Endothelial cell of umbilical vein (primary cell): ENCODE measurements around the gene OCEL1. TPM values are rescaled to one million over a fixed set of nuclear protein-coding genes. Genes with fewer than 3 reads are reported as not detected.

ENCODE experiments used
- BruUV-seq: library from RNA; stranded (reverse); fragments of 400-500 nt; replicated peaks from 2 replicates; lab custom pipeline; 2021; lab: Mats Ljungman, UMichigan
- CTCF ChIA-PET: fragments of 300-600, 350-600 bp; sonication (Branson Sonifier 250); formaldehyde crosslinking; loops from one replicate; lab custom pipeline; 2021; ENCODE audit warnings: antibody characterized with exemption, inconsistent platforms; lab: Charles Lee
- POLR2A ChIA-PET: fragments of 300-600, 350-600 bp; sonication (Branson Sonifier 250); formaldehyde crosslinking; loops from one replicate; lab custom pipeline; 2021; ENCODE audit warnings: antibody characterized with exemption, inconsistent platforms; lab: Charles Lee
- DNase-seq: peaks from one replicate; pipeline ENCODE4 v3.0.0-alpha.2; 2011; ENCODE audit warnings: low read depth, low spot score
- FAIRE-seq: peaks from 2 replicates; lab custom pipeline; 2011; peaks lifted over from hg19 to GRCh38; lab: Jason Lieb, UNC
- H2AFZ ChIP-seq: 2 replicates; pipeline ENCODE4 v1.6.0; 2012; ENCODE audit warnings: low read depth, low read length, control low read depth, inconsistent platforms
- H3K27ac ChIP-seq: 2 replicates; pipeline ENCODE4 v1.5.1; 2011; ENCODE audit warnings: low read depth, mild to moderate bottlenecking, control low read depth, low read length, moderate library complexity; ENCODE audit not compliant: insufficient read depth
- H3K27me3 ChIP-seq, 2 experiments: 2 replicates each; pipeline versions ENCODE4 v1.6.0 to v1.6.1; 2011; ENCODE audit warnings: low read length in 2 of 2, mixed read lengths in 1 of 2; ENCODE audit not compliant: control insufficient read depth in 2 of 2, insufficient read depth in 2 of 2
- H3K36me3 ChIP-seq, 2 experiments: 2 replicates in 1 of 2; 3 replicates in 1 of 2; pipeline ENCODE4 v1.5.1; 2011; ENCODE audit warnings: low read length in 2 of 2, mild to moderate bottlenecking in 1 of 2, moderate library complexity in 1 of 2; ENCODE audit not compliant: control insufficient read depth in 2 of 2, insufficient read depth in 2 of 2; ENCODE audit errors: extremely low read depth in 1 of 2
- H3K4me1 ChIP-seq: 3 replicates; pipeline ENCODE4 v1.5.1; 2011; ENCODE audit warnings: mild to moderate bottlenecking, low read length; ENCODE audit not compliant: control insufficient read depth, insufficient read depth; ENCODE audit errors: extremely low read depth
- H3K4me2 ChIP-seq: 2 replicates; pipeline ENCODE4 v1.6.1; 2011; ENCODE audit warnings: low read length, control low read depth, mixed read lengths; ENCODE audit not compliant: insufficient read depth
- H3K4me3 ChIP-seq, 3 experiments: fragments of 200-600 bp in 1 of 3; sonication (generic), shearing (Covaris generic) in 1 of 3; replicated peaks in 1 of 3; 2 replicates each; pipeline ENCODE4 v1.5.1; 2011 to 2016; ENCODE audit warnings: control low read depth in 3 of 3, low read length in 3 of 3, mild to moderate bottlenecking in 2 of 3, inconsistent platforms in 1 of 3, low read depth in 1 of 3, moderate library complexity in 1 of 3; ENCODE audit not compliant: insufficient read depth in 1 of 3
- H3K79me2 ChIP-seq: 2 replicates; pipeline ENCODE4 v1.6.0; 2012; ENCODE audit warnings: low read length, inconsistent platforms; ENCODE audit not compliant: control insufficient read depth, insufficient read depth
- H3K9ac ChIP-seq: replicated peaks from 2 replicates; pipeline ENCODE3; 2011; ENCODE audit warnings: low read length, control low read depth; ENCODE audit not compliant: insufficient read depth; ENCODE audit errors: extremely low read depth
- H3K9me1 ChIP-seq: replicated peaks from 3 replicates; pipeline ENCODE4 v1.6.0; 2011; ENCODE audit warnings: mild to moderate bottlenecking, low read length; ENCODE audit not compliant: control insufficient read depth, insufficient read depth; ENCODE audit errors: extremely low read depth
- H3K9me3 ChIP-seq: replicated peaks from 2 replicates; pipeline ENCODE4 v1.5.1; 2012; ENCODE audit warnings: low read length, inconsistent platforms; ENCODE audit not compliant: control insufficient read depth, insufficient read depth
- H4K20me1 ChIP-seq: replicated peaks from 2 replicates; pipeline ENCODE3; 2011; ENCODE audit warnings: mild to moderate bottlenecking, low read length; ENCODE audit not compliant: control insufficient read depth, insufficient read depth; ENCODE audit errors: extremely low read depth
- EZH2 ChIP-seq: IDR thresholded peaks from 2 replicates; pipeline ENCODE4 v1.6.1; 2012; ENCODE audit warnings: borderline replicate concordance, low read depth, mild to moderate bottlenecking, moderate library complexity, low read length, inconsistent platforms; ENCODE audit not compliant: severe bottlenecking
- FOS ChIP-seq: IDR thresholded peaks from 2 replicates; pipeline ENCODE4 v1.6.1; 2011; ENCODE audit warnings: mild to moderate bottlenecking, low read length, moderate library complexity, borderline replicate concordance; ENCODE audit not compliant: insufficient read depth
- GATA2 ChIP-seq: IDR thresholded peaks from 2 replicates; pipeline ENCODE4 v1.7.0; 2011; ENCODE audit warnings: low read depth, mild to moderate bottlenecking, moderate library complexity, mixed read lengths, low read length; ENCODE audit not compliant: insufficient read length, insufficient read depth
- JUN ChIP-seq: IDR thresholded peaks from 2 replicates; pipeline ENCODE4 v1.6.1; 2011; ENCODE audit warnings: borderline replicate concordance, low read depth; ENCODE audit not compliant: insufficient read length, insufficient read depth
- MYC ChIP-seq: IDR thresholded peaks from one replicate; pipeline ENCODE4 v1.6.1; 2011; ENCODE audit warnings: mild to moderate bottlenecking, low read depth, low read length
- POLR2A ChIP-seq: IDR thresholded peaks from 2 replicates; pipeline ENCODE4 v1.6.1; 2012; ENCODE audit warnings: low read depth, mild to moderate bottlenecking, control low read depth, low read length
- POLR2AphosphoS5 ChIP-seq: IDR thresholded peaks from 2 replicates; pipeline ENCODE4 v1.6.1; 2012; ENCODE audit warnings: low read depth, mild to moderate bottlenecking, control low read depth, low read length, moderate library complexity; ENCODE audit not compliant: insufficient read depth
- dilution Hi-C: fragments of 300-500 bp; cut with MboI; formaldehyde crosslinking; loops from one replicate; pipeline ENCODE4 v1.15.0; 2019; ENCODE audit warnings: low sequenced_read_pairs; ENCODE audit not compliant: extremely low pct_ligation_motif_present
- intact Hi-C: fragments of 100-400 bp; cut with micrococcal nuclease; formaldehyde crosslinking; loops from one replicate; pipeline ENCODE4 v1.10.0; 2022
- polyA plus RNA-seq, 4 experiments: library from polyadenylated mRNA; depleted of rRNA in 3 of 4; stranded (reverse) in 3 of 4; unstranded in 1 of 4; fragments of >200 nt; gene quantifications; 2 replicates each; pipeline versions ENCODE4 v1.2.1 to v1.2.3, GENCODE V29; 2011 to 2012; ENCODE audit warnings: missing spikeins in 1 of 4
- total RNA-seq: library from RNA; stranded (reverse); gene quantifications from 2 replicates; pipeline ENCODE4 v1.2.3, GENCODE V29; 2021
- TF ChIP-seq, protein P1 (sequence below), 2 donors: IDR thresholded peaks; 1 replicate in 1 of 2; 2 replicates in 1 of 2; pipeline ENCODE4 v1.5.1; 2011; ENCODE audit warnings: low read length in 2 of 2, mild to moderate bottlenecking in 2 of 2, moderate library complexity in 2 of 2, control low read depth in 1 of 2, inconsistent platforms in 1 of 2, low read depth in 1 of 2; ENCODE audit not compliant: insufficient read depth in 1 of 2; ENCODE audit errors: extremely low read depth in 1 of 2
- TF ChIP-seq, protein P2 (sequence below): IDR thresholded peaks from 2 replicates; pipeline ENCODE4 v1.6.1; 2011; ENCODE audit not compliant: insufficient read depth, insufficient read length

OCEL1 gene
- total and polyA plus RNA-seq, 2 donors (not counting 3 experiments of a cell fraction or from before 2014, with no cell fraction given) = 7.4 to 13.0 TPM

DNA sequence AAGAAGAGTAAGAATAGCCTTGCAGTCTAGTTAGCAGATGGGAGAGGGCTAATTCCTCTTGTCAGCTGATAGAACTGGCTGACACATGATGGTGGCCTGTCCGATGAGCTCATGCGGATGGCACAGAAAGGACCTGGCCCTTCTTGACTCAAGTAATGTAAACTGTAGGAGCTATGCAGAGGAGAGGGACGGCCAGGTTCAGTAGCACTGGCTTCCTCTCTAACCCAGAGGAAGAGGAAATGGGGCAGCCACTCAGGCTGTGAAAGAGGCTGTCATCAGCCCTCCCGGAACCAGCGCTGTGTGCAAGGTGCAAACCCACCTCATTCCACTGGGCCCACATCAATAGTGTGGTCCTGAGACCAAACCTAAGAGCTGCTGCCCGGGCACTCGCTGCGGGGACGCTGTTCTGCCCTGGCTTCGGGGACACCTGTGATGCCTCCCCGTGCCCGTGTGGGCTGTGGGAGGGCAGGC lies 41.6 kb upstream of the OCEL1 start:
- Histone ChIP-seq H4K20me1 (no peaks in the 10 kb centered on the region), H3K4me2 (no peak overlapping the region), H3K4me1 (no peaks in the 10 kb centered on the region), H3K27me3 (no peaks in the 10 kb centered on the region), H3K27ac (no peak overlapping the region), H3K4me3 (no peak overlapping the region), H2AFZ (no peak overlapping the region), H3K9me3 (no peaks in the 10 kb centered on the region), H3K79me2 (no peaks in the 10 kb centered on the region), H3K36me3 (peaks cover 15 to 47% of the 10 kb centered on the region in 2 experiments), H3K9ac (no peak overlapping the region), H3K9me1 (no peaks in the 10 kb centered on the region)
- DNase-seq (no peak), FAIRE-seq (no peak)
- BruUV-seq = no TSS peak
- dilution Hi-C loops = no loop called here
- TF ChIP-seq GATA2 (no peak), POLR2AphosphoS5 (no peak), FOS (no peak), EZH2 (no peak), MYC (no peak), POLR2A (no peak), JUN (no peak)
- TF ChIP-seq, protein P1, sequence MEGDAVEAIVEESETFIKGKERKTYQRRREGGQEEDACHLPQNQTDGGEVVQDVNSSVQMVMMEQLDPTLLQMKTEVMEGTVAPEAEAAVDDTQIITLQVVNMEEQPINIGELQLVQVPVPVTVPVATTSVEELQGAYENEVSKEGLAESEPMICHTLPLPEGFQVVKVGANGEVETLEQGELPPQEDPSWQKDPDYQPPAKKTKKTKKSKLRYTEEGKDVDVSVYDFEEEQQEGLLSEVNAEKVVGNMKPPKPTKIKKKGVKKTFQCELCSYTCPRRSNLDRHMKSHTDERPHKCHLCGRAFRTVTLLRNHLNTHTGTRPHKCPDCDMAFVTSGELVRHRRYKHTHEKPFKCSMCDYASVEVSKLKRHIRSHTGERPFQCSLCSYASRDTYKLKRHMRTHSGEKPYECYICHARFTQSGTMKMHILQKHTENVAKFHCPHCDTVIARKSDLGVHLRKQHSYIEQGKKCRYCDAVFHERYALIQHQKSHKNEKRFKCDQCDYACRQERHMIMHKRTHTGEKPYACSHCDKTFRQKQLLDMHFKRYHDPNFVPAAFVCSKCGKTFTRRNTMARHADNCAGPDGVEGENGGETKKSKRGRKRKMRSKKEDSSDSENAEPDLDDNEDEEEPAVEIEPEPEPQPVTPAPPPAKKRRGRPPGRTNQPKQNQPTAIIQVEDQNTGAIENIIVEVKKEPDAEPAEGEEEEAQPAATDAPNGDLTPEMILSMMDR (IDR thresholded peaks at IDR 0.05; ENCODE audit: extremely low read depth in 1 of 2, insufficient read depth in 1 of 2, low read depth in 1 of 2, low read length in 2 of 2) = no peak
- TF ChIP-seq, protein P2, sequence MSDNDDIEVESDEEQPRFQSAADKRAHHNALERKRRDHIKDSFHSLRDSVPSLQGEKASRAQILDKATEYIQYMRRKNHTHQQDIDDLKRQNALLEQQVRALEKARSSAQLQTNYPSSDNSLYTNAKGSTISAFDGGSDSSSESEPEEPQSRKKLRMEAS = no peak
- POLR2A ChIA-PET = no interaction called here
- CTCF ChIA-PET = interaction anchor here (0.5 kb wide), 1 partner anchor 93 kb away, joined by 4 read pairs; no protein-coding TSS in a partner anchor
- intact Hi-C loops = no loop called here
